GM18907 (cell line): ENCODE measurements around the gene RRM2.
"Not testable (repeated sequence)": the region's sequence is repeated elsewhere in the genome, so short reads cannot be mapped to it uniquely, and the experiment has no call there.

ENCODE experiments used
- ATAC-seq: cut with Tn5 transposase; IDR thresholded peaks from one replicate; pipeline ENCODE4 v1.9.1; 2021; ENCODE audit warnings: mild to moderate bottlenecking, moderate library complexity; ENCODE audit not compliant: unreplicated experiment

Gene RRM2

GRCh38 chr2:10089565-10090190 is 32.9 kb upstream of the RRM2 start:
- peak; percentile 48 for ATAC-seq

DNA sequence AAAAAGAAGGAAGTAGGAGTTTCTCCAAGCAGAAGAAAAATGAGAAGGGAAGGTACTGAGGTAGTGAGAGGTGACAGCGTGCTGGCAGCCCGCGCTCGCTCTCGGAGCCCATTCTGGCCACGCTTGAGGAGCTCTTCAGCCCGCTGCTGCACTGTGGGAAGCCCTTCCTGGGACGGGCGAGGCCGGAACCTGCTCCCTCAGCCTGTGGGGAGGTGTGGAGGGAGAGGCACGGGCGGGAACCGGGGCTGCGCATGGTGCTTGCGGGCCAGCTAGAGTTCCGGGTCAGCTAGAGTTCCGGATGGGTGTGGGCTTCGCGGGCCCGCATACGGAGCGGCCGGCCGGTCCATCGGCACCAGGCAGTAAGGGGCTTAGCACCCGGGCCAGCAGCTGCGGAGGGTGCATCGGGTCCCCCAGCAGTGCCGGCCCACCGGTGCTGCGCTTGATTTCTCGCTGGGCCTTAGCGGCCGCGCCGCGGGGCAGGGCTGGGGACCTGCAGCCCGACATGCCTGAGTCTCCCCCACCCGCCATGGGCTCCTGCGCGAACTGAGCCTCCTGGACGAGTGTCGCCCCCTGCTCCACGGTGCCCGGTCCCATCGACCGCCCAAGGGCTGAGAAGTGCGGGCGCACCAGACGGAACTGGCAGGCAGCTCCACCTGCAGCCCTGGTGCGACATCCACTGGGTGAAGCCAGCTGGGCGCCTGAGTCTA is 31.2 kb upstream of the RRM2 start:
- peak; percentile 38 for ATAC-seq

DNA sequence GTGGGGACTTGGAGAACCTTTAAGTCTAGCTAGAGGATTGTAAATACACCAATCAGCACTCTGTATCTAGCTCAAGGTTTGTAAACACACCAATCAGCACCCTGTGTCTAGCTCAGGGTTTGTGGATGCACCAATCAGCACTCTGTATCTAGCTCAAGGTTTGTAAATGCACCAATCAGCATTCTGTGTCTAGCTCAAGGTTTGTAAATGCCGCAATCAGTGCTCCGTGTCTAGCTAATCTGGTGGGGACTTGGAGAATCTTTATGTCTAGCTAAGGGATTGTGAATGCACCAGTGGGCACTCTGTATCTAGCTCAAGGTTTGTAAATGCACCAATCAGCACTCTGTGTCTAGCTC is 30.7 kb upstream of the RRM2 start:
- ATAC-seq, result not testable (repeated sequence)

DNA sequence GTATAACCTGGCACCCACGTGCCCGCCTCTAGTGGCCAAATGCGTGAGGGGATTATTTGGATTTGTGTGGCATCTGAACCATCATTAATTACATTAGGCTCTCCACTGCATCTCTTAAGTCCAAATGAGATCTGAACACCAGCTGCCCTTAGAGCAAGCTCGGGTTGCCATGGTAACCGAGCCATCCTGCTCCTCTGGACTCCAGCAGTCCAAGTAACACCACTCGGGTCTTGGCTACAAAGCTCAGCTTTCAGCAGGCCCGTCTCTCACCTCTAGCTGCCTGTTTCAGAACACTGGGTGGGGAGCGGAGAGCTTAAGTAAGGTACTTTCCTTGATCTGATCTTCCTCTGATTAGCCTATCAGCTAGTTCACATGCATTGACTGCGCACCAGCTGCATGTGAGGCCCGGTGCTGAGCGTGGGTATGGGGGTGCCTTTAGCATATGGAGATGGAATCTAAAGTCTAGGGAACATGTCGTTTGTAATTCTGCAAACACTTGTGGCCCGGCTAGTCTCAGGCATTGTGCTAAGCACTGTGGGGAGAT is 28.2 kb upstream of the RRM2 start:
- ATAC-seq, result no peak

GRCh38 chr2:10095175-10095574 is 27.4 kb upstream of the RRM2 start:
- ATAC-seq, result no peak

GRCh38 chr2:10096641-10097040 is 25.9 kb upstream of the RRM2 start:
- ATAC-seq, result no peak

GRCh38 chr2:10097352-10098148 is 25.0 kb upstream of the RRM2 start:
- peak; percentile 71 for ATAC-seq

DNA sequence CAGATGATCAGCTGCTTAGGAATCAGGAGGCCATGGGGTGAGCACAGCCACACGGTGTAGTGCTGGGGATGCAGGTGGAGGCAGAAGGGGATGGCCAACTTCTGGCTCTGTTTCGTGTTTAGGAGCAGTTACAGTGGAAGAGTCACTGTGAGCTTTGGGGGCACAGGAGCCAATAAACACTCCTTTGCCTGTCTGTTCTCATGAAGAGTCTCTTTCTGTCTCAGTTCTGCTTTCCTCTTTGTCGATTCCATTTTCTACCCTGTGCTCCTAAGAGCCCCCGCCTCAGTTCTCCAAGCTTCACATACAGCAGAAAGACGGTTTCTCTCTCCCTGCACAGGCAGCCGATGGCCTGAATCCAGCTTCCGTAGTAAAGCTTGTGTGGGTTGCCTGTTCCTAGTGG is 21.0 kb upstream of the RRM2 start:
- ATAC-seq, result no peak

- ATAC-seq, result no peak
These were observed 19.4 kb upstream of the RRM2 start for GRCh38 chr2:10103179-10103578.

GRCh38 chr2:10104906-10105305 is 17.6 kb upstream of the RRM2 start:
- not testable (repeated sequence) for ATAC-seq

DNA sequence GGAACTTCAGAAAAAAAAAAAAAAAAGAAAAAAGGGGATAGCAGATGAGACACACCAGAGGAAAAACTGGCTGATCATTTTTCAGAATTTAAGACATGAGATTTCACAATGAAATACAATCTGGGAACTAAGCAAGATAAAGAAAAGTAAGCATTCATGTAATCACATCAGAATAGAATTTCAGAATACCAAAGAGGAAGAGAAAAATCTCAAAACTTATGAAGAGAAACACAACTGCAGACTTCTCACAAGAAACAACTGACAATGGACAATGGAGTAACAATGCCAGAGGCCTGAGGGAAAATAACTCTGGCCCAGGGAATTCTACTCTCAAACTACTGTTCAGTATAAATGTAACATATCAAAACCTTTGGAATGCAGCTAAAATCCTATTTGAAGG is 13.2 kb upstream of the RRM2 start:
- no peak for ATAC-seq

DNA sequence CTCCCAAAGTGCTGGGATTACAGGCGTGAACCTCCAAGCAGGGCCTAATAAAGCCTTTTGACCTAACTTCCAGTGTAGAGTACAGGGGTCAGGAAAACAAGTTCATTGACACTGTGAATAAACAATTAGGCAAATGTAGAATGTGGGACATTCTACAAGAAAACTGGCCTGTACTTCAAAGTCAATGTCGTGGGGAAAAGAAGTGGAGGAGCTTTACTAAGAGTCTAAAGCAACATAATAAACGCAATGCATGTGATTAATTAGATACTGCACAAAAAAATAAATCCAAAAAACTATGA is 3.6 kb upstream of the RRM2 start:
- ATAC-seq, result no peak

DNA sequence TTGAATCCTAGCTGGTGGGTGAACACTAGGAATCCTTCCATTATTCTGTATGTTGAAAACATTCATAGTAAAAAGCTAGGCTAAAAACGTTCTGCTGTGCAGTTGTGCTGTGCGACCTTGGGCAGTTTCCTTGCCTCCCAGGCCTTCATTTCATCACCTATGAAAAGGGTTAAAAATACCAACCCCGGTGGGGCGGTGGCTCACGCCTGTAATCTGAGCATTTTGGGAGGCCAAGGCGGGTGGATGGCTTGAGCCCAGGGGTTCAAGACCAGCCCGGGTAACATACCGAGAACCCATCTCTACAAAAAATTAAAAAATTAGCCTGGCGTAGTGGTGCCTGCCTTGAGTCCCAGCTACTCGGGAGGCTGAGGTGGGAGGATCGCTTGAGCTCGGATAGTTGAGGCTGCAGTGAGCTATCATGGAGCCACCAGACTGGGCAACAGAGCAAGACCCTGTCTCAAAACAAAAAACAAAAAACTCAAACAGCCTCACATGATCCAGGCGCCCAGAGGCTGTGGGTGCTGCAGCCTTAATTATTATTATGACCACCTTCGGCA is 2.9 kb upstream of the RRM2 start:
- no peak for ATAC-seq

DNA sequence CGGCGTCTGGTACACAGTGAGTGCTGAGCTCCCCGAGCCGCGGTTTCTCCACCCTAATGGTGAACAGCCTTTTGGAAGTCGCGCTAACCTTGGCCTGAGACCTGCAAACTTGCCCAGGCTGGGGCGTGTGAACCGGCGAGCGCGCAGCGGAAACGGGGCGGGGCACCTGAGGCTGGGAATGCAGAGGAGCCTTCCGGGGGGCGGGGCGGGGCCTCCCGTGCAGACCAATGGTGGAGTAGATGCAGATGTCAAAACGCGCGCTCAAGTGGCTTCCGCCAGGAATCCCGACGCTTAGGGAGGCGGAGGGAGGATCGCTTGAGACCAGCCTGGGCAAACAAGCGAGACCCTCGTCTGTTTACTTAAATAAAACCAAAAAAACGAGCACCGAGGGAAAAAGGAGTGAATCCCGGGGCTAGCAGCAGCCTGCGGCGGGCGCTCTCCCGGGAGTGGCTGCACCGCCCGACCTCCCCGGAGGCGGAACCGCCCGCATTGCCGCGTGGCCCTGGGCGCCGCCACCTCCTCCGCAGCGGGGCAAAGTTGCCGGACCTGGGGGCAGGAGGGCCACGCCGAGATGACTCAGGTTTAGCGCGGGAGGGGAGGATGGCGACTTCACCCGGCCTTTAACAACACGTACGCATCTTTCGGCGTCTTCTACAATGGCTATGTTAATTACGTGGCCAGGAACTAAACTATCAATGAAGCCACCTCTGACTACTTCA is 2.2 kb upstream of the RRM2 start:
- ATAC-seq, result peak; percentile 57

- no peak for ATAC-seq
These were observed 1.5 kb upstream of the RRM2 start for GRCh38 chr2:10120877-10121574.

GRCh38 chr2:10123281-10123680 is 742 bp downstream of the RRM2 start:
- ATAC-seq, result no peak

GRCh38 chr2:10124538-10125045 is 2.1 kb downstream of the RRM2 start:
- ATAC-seq, result no peak

DNA sequence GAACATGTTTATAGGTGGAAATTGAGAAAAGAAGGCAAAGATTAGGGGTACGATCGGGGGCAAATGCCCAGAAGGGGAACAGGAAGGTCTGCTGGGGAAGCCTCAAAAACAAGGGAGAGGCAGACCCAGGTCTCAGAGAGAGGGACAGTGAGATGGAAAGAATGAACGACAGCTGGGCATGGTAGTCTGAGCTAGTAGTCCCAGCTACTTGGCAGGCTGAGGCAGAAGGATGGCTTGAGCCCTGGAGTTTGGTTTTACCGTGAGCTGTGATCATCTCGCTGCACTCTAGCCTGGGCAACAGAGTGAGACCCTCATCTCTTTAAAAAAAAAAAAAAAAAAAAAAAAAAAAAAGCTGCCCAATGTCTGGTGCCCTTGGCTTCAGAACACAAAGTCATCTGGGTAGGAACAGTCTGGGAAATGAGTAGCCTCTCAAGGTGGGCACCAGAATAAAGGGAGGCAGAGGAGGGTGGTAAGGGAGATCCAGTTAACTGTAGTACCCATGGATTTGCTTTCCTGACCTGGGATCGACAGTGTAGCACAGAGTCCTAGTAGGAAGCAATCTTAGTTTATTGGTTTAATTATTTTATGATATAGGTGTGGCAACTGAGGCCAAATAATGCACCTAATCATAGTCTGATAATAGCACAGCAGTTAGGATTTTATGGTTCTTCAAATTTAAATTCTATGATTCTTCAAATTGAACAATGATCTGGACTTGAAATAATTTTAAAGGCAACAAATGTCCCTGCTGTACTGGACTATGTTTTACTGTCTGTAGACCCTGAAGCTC is 3.5 kb downstream of the RRM2 start:
- ATAC-seq, result no peak

GRCh38 chr2:10126632-10127026 is 4.1 kb downstream of the RRM2 start:
- ATAC-seq, result no peak
